NB4 (cell line): ENCODE data around the gene MED17.

Experiments used
- CTCF ChIP-seq: IDR thresholded peaks from one replicate; pipeline ENCODE4 v1.5.1; 2012; ENCODE audit warnings: low read depth, low read length
- MAX ChIP-seq: IDR thresholded peaks from 2 replicates; pipeline ENCODE4 v1.6.1; 2011; ENCODE audit warnings: low read depth, low read length
- MYC ChIP-seq: IDR thresholded peaks from 2 replicates; pipeline ENCODE4 v1.6.1; 2011; ENCODE audit warnings: low read depth, low read length
- POLR2A ChIP-seq: IDR thresholded peaks from 2 replicates; pipeline ENCODE4 v1.6.1; 2011; ENCODE audit warnings: mild to moderate bottlenecking; ENCODE audit not compliant: insufficient read length; ENCODE audit errors: extremely low read depth

GRCh38 chr11:93829598-93829997, 45.5 kb downstream of the MED17 start:
- TF ChIP-seq POLR2A = no peak
- no peak for TF ChIP-seq CTCF
- no peak for TF ChIP-seq MAX
- TF ChIP-seq MYC = no peak
